Kidney epithelial cell (primary cell): Measurements from ENCODE around the gene SETDB1. TPM values are rescaled to one million over a fixed set of nuclear protein-coding genes. Genes with fewer than 3 reads are reported as not detected.

ENCODE experiments used
- DNase-seq: peaks from one replicate; pipeline ENCODE4 v3.0.0-alpha.2; 2010; ENCODE audit warnings: low read depth
- H3K27me3 ChIP-seq: 2 replicates; pipeline ENCODE4 v1.6.0; 2011; ENCODE audit warnings: low read length; ENCODE audit not compliant: control insufficient read depth, insufficient read depth
- H3K36me3 ChIP-seq: 2 replicates; pipeline ENCODE4 v1.5.1; 2011; ENCODE audit warnings: low read length; ENCODE audit not compliant: control insufficient read depth, insufficient read depth
- H3K4me3 ChIP-seq: 2 replicates; pipeline ENCODE4 v1.5.1; 2011; ENCODE audit warnings: low read depth, mild to moderate bottlenecking, control low read depth, low read length
- total RNA-seq: library from RNA; depleted of rRNA; stranded (reverse); fragments of >200 nt; gene quantifications from 2 replicates; pipeline ENCODE4 v1.2.3, GENCODE V29; 2015
- TF ChIP-seq, protein P1 (sequence below): IDR thresholded peaks from 2 replicates; pipeline ENCODE4 v1.5.1; 2011; ENCODE audit warnings: mild to moderate bottlenecking, moderate library complexity, low read length, control low read depth, inconsistent platforms; ENCODE audit not compliant: insufficient read depth, poor library complexity, severe bottlenecking

SETDB1 gene
- total RNA-seq, 1 donor from 2014 or later = 25.5 TPM

DNA sequence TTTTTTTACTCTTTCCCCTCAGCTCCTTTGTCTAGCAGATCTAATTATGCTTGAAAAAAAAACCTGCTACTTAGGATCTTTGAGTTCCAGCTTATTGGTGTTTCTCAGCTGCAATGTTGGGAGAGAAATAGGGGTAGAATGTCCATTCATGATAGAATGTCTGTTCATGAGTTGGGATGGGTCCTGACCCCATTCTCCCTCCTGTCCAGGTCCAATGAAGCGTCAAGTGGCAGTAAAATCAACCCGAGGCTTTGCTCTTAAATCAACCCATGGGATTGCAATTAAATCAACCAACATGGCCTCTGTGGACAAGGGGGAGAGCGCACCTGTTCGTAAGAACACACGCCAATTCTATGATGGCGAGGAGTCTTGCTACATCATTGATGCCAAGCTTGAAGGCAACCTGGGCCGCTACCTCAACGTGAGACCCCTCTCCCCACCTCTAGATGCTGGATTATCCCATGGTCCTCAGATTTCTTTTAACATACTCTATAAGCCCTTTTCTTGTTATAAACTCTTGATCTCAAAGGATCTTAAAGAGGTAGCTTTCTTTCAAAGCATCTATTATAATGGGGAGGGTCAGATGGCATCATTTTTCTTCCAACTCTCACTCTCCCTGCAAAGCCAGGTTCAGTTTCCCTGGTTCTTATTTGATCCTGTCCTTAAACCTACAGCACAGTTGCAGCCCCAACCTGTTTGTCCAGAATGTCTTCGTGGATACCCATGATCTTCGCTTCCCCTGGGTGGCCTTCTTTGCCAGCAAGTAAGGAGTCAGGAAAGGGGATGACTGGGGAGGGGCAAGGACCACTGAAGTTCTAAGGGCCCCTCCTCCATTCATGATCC, 37.4 kb downstream of the SETDB1 start:
- peaks cover 11% of the 10 kb centered on the region for H3K36me3 ChIP-seq
- TF ChIP-seq, protein P1, sequence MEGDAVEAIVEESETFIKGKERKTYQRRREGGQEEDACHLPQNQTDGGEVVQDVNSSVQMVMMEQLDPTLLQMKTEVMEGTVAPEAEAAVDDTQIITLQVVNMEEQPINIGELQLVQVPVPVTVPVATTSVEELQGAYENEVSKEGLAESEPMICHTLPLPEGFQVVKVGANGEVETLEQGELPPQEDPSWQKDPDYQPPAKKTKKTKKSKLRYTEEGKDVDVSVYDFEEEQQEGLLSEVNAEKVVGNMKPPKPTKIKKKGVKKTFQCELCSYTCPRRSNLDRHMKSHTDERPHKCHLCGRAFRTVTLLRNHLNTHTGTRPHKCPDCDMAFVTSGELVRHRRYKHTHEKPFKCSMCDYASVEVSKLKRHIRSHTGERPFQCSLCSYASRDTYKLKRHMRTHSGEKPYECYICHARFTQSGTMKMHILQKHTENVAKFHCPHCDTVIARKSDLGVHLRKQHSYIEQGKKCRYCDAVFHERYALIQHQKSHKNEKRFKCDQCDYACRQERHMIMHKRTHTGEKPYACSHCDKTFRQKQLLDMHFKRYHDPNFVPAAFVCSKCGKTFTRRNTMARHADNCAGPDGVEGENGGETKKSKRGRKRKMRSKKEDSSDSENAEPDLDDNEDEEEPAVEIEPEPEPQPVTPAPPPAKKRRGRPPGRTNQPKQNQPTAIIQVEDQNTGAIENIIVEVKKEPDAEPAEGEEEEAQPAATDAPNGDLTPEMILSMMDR = no peak

DNA sequence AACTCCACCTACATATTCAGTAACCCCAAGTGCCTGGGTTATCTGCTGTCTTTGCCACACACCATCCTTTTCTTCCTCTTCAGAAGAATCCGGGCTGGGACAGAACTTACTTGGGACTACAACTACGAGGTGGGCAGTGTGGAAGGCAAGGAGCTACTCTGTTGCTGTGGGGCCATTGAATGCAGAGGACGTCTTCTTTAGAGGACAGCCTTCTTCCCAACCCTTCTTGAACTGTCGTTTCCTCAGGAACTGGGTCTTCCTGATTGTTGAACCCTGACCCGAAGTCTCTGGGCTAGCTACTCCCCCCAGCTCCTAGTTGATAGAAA, 38.0 kb downstream of the SETDB1 start:
- DNase-seq = no peak
- peaks cover 11% of the 10 kb centered on the region for H3K36me3 ChIP-seq
- TF ChIP-seq, protein P1 = no peak

More for the DNA sequence above, 37.4 kb downstream of the SETDB1 start:
- Histone ChIP-seq H3K27me3 (no peaks in the 10 kb centered on the region), H3K4me3 (no peak overlapping the region)
- no peak for DNase-seq

DNA sequence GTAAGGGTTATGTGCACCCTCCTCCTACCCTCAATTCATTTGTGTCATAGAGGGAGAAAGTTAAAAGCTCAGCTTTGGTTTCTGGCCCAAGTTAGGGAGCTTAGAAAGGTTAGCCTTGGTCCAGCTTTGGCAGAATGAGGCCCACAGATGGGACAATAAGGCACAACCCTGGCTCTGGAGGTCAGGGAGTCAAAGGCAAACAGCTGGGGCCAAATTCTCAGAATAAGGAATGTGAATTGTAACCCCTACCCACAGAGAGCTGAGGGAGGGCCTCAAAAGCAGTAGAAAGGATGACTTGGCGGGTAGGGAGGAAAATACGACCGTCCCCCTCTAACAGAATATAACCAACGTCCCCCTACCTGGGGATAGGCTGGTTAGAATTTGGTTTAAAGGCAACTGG, 39.4 kb downstream of the SETDB1 start:
- DNase-seq = no peak
- TF ChIP-seq, protein P1 = no peak
- peaks cover 11% of the 10 kb centered on the region for H3K36me3 ChIP-seq
- no peaks in the 10 kb centered on the region for H3K27me3 ChIP-seq
- H3K4me3 ChIP-seq = no peak overlapping the region

More for the DNA sequence above, 38.0 kb downstream of the SETDB1 start:
- H3K4me3 ChIP-seq = no peak overlapping the region
- no peaks in the 10 kb centered on the region for H3K27me3 ChIP-seq

DNA sequence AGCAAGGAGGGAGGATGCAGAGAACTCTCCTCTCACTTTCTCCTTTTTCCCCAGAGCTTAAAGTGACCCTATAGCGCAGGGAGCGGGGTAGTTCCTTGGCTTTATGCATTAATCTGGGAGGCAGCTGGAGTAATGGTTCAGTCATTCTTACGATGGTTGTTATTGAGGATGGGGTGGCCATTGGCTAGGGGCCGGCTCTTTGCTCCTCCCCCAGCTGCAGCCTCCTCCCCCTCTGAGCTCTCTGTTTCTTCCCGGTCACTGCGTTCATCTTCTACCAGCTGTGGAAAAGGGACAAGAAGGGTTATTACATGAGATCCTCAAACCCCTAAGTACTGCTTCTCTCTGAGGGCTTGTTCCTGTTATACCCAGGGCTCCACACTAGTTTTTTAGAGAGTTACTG, 39.8 kb downstream of the SETDB1 start:
- TF ChIP-seq, protein P1 = no peak
- DNase-seq = no peak
- Histone ChIP-seq H3K27me3 (no peaks in the 10 kb centered on the region), H3K36me3 (peaks cover 11% of the 10 kb centered on the region), H3K4me3 (no peak overlapping the region)

DNA sequence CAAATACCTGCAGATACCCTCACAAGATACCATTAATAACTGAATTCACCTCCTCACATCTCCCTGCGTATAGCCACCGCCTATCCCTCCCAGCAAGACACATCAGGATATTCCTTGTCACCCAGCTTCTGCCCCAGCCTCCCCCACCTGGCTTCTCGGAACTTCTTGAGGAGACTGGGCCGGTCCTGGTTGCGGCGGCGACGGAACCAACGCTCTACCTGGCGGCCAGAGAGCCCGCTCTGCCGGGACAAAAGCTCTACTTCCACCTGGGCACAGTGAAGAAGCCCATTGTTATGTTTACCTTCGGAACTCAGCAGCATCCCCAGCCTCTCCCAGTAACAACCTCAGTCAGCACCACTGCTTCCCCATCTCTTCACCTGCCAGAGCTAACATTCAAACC, 41.8 kb downstream of the SETDB1 start:
- no peak for DNase-seq
- H3K36me3 ChIP-seq = peaks cover 11% of the 10 kb centered on the region
- TF ChIP-seq, protein P1 = no peak
- no peak overlapping the region for H3K4me3 ChIP-seq
- no peaks in the 10 kb centered on the region for H3K27me3 ChIP-seq

DNA sequence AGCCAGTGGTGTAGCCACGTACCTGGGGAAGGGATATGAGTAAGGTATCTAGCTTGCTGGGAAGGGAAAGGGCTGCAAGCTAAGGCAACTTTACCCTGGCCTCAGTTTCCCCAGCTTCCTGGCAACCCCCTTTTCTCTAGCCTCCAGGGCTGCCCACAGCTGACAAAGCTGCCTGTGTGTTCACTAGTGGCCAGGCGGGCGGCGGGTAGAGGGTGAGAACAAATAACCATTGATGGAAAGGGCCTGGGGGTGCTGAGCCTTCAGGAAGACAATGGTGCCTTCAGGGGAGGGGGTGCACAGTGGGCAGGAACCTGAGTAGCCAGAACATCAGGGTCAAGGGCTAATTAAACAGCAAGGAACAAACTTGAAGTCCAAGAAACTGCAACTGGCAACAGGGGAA, 42.3 kb downstream of the SETDB1 start:
- H3K4me3 ChIP-seq = no peak overlapping the region
- TF ChIP-seq, protein P1 = no peak
- no peak for DNase-seq
- peaks cover 9% of the 10 kb centered on the region for H3K36me3 ChIP-seq
- H3K27me3 ChIP-seq = no peaks in the 10 kb centered on the region
